ELF-1 (cell line): ENCODE data around the gene ARMH2.
A peak's percentile ranks its signal among the peaks of the same experiment; 100 is the strongest.
"Not testable (repeated sequence)": the region's sequence is repeated elsewhere in the genome, so short reads cannot be mapped to it uniquely, and the experiment has no call there.

Experiments used
- DNase-seq: peaks from one replicate; pipeline ENCODE4 v3.0.0-alpha.2; 2016; ENCODE audit warnings: low read depth, low spot score

ARMH2 gene

GRCh38 chr6:24764833-24765828 lies 33.6 kb downstream of the ARMH2 start:
- DNase-seq: not testable (repeated sequence)

GRCh38 chr6:24763578-24763977 lies 35.1 kb downstream of the ARMH2 start:
- DNase-seq: no peak

- DNase-seq: no peak
These were observed 36.9 kb downstream of the ARMH2 start for GRCh38 chr6:24761851-24762250.

- DNase-seq: peak; percentile 32
These were observed 37.4 kb downstream of the ARMH2 start for GRCh38 chr6:24761193-24761835.

GRCh38 chr6:24760210-24760609 lies 38.5 kb downstream of the ARMH2 start:
- DNase-seq: no peak

GRCh38 chr6:24759718-24760117 lies 39.0 kb downstream of the ARMH2 start:
- no peak for DNase-seq

GRCh38 chr6:24757611-24758010 lies 41.1 kb downstream of the ARMH2 start:
- DNase-seq: no peak

- no peak for DNase-seq
These were observed 43.4 kb downstream of the ARMH2 start for GRCh38 chr6:24755279-24755678.

GRCh38 chr6:24754378-24754777 lies 44.3 kb downstream of the ARMH2 start:
- DNase-seq: not testable (repeated sequence)

GRCh38 chr6:24753545-24753944 lies 45.2 kb downstream of the ARMH2 start:
- DNase-seq: no peak

GRCh38 chr6:24752917-24753492 lies 45.7 kb downstream of the ARMH2 start:
- DNase-seq: peak; percentile 40

GRCh38 chr6:24752503-24752902 lies 46.2 kb downstream of the ARMH2 start:
- no peak for DNase-seq

GRCh38 chr6:24750878-24751277 lies 47.8 kb downstream of the ARMH2 start:
- DNase-seq: not testable (repeated sequence)

- no peak for DNase-seq
These were observed 49.4 kb downstream of the ARMH2 start for GRCh38 chr6:24749297-24749696.
